SU-DHL-6 (cell line): ENCODE results near the gene RERGL.

Experiments
- CTCF ChIP-seq: fragments of 200-600 bp; sonication (generic); IDR thresholded peaks from one replicate; pipeline ENCODE4 v1.5.1; 2017; ENCODE audit warnings: antibody characterized with exemption, mild to moderate bottlenecking, low read length, moderate library complexity; ENCODE audit not compliant: insufficient read depth, poor library complexity, severe bottlenecking
- EZH2phosphoT487 ChIP-seq: fragments of 200-600 bp; sonication (generic), shearing (Covaris generic); conservative IDR thresholded peaks from 2 replicates; pipeline ENCODE4 v1.6.1; 2018; ENCODE audit warnings: mild to moderate bottlenecking, antibody characterized with exemption, low read length, moderate library complexity, mixed read lengths

- TF ChIP-seq CTCF, result no peak
- TF ChIP-seq EZH2phosphoT487, result no peak
Measured at GRCh38 chr12:18139254-18139653, 49.3 kb upstream of the RERGL start.
